ENCODE data around the gene CLSTN1.
A peak's percentile ranks its signal among the peaks of the same experiment; 100 is the strongest.
"Not testable (repeated sequence)": the region's sequence is repeated elsewhere in the genome, so short reads cannot be mapped to it uniquely, and the experiment has no call there.

Gene CLSTN1

DNA sequence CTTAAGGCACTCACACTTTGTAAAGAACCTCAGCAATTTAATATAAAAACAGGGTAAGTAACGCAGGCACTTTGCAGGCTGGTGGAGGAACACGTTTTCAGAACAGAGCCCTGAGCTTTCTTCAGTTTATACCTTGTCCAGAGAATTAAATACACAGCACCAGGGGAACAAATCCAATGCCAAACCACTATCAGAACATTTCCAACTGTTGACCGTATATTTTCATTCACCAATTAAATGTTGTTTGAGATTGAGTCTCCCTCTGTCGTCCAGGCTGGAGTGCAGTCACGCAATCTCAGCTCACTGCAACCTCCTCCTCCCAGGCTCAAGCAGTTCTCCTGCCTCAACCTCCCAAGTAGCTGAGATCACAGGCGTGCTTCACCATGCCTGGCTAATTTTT, 29.7 kb downstream of the CLSTN1 start:
- no peak for DNase-seq

DNA sequence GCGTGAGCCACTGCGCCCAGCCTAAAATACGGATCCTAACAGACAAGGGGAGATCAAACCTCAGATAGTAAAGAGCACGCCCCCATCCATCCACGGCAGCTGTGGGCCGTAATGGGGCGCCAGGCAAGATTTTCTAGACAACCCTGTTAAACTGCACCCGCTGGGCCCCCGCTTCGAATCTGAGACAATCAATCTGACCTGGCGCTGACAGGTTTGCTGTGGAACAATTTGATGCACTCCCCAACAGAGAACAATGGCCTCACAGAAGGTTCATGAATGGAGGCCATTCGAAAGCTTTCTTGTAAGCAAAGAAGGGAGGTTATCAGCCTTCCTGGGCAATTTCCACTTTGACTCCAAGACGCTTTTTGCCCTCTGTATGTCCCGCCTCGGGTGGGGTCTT, 30.5 kb downstream of the CLSTN1 start:
- DNase-seq, result no peak

DNA sequence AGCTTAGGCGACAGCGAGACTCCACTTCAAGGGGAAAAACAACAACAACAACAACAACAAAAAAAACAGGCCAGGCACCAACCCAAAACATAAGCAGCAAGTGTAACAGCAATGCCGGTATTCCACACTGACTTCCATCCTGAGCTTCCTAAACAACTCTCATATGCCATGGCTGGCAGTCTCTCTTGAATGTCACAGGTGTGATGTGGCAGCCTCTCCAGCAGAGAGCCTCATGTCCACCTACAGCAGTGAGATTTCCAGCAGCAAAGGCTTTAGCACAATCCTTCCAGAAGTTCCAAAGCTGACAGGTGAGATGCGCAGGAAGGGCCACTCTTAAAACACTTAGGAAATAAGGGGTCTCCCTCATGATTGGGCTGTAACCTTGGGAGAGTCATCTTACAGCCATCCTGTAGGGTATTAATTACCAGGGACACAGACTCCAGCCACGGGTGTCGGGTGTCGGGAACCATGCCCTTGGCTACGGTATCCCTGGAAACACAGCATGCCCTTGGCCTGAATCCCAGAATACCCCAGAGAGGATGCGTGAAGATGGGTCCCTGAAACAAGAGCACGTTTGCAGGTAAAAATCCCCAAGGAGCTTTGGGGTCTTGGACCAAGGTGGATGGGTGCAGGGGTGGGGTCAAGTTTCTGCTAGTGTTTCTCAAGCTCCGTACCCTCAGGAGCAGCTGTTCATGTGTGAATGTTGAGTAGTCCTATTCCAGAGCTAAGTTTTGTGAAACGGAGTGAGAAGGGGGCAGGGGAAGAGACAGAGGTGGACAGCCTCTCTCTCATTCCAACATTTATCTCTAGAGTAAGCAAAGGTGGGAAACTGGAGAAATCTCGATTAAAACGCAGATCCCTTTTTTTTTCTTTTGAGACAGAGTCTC, 31.4 kb downstream of the CLSTN1 start:
- DNase-seq, result peak; percentile 98

DNA sequence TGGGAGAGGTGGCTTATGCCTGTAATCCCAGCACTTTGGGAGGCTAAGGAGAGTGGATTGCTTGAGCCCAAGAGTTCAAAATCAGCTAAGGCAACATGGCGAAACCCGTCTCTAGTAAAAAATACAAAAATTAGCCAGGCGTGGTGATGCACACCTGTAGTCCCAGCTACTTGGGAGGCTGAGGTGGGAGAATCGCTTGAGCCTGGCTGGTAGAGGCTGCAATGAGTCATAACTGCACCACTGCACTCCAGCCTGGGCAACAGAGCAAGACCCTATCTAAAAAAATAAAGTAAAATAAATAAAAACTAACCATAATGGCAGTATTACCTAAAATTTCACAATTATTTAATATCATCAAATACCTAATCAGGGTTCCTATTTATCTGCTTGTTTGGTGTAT, 34.1 kb downstream of the CLSTN1 start:
- not testable (repeated sequence) for DNase-seq

DNA sequence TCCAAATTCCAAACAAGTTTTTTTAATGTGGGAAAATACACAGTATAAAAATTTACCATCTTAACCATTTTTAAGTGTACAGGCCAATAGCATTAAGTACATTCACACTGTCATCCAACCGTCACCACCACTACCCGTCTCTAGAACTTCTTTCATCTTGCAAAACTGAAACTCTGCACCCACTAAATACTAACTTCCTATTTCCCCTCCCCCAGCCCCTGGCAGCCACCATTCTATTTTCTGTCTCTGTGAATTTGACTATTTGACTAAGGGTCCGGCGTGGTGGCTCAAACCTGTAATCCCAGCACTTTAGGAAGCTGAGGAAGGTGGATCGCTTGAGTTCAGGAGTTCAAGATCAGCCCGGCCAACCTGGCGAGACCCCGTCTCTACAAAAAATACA, 36.1 kb downstream of the CLSTN1 start:
- no peak for DNase-seq

DNA sequence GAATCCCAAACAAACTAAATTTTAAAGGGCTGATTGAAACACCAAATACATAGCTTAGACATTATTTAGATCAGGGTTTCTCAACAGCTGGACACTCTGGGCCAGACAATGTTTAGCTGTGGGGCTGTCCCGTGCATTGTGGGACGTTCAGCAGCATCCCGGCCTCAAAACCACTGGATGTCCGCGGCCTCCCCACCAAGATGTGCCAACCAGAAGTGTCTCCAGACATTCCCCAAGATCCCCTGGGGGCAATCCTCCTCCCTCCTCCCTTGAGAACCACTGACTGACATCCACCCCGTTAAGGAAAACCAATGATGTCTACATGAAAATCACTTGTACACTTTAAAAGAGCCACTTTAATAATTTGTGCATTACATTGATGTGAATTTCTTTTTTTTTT, 38.4 kb downstream of the CLSTN1 start:
- DNase-seq, result no peak

DNA sequence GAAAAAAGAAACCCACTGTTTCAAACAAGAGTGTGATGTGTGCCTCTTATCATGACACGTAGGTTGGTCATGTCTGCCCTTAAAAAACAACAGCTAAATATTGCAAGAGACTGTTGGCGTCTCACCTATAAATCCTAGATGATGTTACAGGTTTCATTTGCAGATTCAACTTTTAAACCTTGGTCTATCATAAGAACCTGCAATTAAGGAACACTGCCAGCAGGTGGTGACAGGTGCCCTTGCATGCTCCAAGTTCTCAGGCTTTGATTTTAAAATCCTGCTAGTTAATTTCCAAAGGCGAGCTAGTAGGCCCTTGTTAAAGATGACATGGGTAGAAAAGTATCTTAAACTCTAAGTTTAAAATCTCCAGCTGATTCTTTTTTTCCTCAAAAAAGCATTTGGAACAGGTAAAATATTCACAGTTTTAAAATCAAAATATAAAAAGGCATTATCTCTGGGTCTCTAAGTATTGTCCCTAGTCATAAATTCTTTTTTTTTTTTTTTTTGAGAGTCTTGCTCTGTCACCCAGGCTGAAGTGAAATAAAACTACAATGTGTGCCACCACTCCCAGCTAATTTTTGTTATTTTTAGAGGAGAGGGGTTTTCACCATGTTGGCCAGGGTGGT, 39.1 kb downstream of the CLSTN1 start:
- peak; percentile 31 for DNase-seq

DNA sequence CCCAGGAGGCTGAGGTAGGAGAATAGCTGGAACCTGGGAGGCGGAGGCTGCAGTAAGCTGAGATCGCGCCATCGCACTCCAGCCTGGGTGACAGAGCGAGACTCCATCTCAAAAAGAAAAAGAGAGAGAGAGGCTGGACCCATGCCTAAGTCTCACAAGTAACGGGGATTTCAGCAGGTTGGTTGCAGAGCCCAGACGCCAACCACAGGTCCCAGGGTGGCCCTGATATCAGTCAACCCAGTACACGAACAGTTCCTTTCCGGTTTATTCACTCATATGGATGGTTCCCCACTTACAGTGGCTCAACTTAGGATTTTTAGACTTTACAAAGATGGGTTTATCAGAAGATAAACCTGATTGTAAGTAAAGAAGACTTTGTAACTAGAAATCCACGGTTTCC, 40.9 kb downstream of the CLSTN1 start:
- DNase-seq, result no peak

DNA sequence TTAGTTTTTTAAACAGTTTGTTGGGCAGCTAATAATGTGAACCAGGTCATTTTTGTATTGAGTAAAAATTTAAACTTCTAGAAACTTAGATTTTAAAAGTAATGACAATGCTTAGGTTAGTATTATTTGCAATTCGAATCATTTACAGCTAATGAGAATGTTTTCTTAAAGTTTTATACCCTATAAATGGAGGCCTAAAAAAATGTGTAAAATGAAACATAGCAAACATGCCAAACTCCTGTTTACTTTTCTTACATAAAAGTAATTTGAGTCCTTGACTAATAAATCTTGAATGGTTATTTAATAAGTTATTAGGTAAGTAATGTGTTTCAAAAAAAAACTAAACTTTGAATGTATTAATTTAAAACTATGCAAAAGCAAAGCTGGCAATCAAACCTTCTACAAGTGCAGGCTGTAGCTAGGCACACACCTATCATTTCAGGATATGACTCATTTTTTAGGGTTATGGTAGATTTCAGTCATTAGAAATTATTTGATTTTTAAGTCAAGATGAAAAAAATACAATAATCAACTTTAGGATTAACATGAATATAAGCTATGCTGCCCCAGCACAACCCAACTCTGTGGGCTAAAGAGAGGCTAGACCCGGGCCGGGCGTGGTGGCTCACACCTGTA, 41.5 kb downstream of the CLSTN1 start:
- no peak for DNase-seq

DNA sequence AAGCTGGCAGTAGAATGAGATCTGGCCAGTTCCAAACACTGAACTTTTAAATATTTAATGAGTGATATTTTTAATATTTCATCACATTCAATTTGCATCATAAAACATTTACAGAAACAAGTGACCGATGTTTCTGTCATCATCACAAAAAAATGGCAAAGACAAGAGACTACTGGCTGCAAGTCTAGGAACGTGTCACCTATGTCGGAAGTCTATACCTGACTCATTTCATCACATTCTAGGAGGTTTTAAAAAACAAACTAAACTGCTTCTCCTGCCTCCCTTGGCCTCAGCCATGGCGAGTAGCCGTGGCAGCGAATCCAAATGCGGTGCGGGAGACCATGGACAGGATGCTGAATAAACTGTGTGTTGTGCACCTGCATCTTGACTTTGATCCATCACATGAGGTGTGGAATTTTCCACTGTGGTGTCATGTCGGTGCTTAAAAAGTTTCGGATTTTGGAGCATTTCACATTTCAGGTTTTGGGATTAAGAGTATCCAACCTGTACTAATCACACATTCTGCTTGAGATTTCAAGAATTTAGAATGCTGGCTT, 43.1 kb downstream of the CLSTN1 start:
- no peak for DNase-seq

DNA sequence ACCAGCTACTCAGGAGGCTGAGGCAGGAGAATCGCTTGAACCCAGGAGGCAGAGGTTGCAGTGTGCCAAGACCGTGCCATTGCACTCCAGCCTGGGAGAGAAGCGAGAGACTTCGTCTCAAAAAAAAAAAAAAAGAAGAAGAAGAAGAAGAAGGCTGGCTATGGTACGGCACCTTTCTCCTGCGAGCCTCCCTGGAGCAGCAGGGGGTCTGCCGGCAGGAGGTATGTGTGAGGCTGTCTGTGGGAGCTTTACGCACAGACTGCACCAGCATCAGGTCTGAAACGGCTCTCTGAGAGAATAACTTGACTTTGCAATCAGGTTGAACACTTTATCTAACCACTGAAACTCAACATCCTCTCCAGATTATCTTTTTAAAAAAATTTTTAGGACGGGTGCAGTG, 44.9 kb downstream of the CLSTN1 start:
- DNase-seq, result no peak

DNA sequence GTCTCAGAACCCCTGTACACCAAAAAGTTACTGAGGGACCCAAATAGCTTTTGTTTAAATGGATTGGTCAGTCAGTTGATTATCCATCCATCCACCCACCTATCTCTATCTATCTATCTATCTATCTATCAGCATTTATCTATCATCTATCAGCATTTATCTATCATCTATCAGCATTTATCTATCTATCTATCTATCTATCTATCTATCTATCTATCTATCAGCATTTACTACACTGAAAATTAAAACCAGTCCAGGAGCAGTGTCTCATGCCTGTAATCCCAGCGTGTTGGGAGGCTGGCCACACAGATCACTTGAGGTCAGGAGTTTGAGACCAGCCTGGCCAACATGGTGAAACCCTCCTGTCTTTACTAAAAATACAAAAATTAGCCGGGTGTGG, 47.1 kb downstream of the CLSTN1 start:
- no peak for DNase-seq

DNA sequence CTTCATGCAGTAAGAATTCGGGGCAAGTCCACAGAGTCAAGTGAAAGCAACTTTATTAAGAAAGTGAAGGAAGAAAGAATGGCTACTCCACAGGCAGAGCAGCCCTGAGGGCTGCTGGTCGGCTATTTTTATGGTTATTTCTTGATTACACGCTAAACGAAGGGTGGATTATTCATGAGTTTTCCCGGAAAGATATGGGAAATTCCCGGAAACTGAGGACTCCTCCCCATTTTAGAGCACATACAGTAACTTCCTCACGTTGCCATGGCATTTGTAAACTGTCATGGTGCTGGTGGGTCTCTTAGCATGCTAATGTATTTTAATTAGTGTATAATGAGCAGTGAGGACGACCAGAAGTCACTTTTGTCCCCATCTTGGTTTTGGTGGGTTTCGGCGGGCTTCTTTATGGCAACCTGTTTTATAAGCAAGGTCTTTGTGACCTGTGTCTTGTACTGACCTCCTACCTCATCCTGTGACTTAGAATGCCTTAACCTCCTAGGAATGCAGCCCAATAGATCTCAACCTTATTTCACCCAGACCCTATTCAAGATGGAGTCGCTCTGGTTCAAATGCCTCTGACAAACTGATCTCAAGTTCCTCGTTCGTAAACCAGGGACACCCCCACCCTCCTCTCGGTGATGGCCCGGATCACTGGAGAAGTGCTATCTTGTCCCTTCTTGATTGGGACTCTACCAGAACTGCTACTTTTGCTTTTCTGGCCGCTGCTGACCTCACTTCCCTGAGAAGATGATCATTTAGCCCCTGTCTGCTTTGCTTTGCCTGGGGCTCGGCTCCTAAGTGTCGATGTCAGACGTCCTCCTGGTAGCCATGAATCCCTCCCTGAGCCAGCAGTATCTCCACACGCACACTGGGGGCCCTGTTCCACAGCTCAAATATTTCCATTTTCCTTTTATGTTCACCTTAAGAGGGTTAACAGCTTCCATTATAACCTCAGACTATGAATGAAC, 48.8 kb downstream of the CLSTN1 start:
- no peak for DNase-seq

DNA sequence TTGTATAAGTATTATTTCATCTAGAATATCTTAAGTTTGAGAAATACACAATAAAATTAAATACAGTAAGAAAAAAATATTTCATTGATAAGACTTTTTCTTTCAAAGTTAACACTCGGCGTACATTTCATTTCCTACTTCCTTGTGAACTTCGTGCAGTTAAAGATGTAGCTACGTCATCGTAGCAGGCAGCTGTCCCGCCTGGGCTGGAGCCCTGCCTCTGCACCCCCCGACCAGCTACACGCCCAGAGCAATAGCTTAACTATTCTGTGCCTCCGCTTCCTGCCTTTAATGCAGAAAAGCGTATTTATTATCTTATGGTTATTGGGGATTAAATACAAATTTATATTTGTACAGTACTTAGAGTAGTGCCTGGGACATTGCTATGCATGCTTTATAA, 53.5 kb downstream of the CLSTN1 start:
- DNase-seq, result no peak

DNA sequence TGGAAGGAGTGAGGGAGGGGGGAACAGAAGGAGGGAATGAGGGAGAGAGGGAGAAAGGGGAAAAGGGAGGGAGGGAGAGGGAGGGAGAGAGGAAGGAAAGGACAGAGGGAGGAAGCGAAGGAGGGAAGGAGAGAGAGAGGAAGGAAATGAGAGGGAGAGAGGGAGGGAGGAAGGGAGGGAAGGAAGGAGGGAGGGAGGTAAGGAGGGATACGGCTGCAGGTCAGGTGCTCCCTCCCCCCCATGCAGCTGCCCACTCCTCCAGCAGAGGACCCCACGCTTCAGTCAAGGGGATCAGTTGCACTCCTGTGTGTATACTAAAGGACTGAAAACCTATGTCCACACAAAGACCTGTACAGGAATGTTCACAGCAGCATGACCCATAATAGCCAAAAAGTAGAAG, 54.8 kb downstream of the CLSTN1 start:
- DNase-seq, result no peak

DNA sequence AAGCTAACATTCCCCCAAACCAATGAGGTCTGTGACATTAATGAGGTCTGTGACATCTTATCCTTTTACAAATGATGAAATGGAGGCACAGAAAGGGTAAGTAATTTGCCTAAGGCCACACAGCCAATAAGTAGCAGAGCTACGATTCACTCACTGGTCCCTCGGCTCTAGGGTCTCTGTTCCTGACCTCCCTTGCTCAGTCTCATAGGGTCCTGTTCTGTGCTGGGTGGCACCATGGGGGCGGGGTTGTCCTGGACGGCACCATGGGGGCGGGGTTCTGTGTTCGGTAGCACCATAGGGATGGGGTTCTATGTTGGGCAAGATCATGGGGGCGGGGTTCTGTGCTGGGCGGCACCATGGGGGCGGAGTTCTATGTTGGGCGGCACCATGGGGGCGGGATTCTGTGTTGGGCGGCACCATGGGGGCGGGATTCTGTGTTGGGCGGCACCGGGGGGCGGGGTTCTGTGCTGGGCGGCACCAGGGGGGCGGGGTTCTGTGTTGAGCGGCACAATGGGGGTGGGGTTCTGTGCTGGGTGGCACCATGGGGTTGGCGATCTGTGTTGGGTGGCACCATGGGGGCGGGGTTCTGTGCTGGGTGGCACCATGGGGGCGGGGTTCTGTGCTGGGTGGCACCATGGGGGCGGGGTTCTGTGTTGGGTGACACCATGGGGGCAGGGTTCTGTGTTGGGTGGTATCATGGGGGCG, 55.6 kb downstream of the CLSTN1 start:
- no peak for DNase-seq

DNA sequence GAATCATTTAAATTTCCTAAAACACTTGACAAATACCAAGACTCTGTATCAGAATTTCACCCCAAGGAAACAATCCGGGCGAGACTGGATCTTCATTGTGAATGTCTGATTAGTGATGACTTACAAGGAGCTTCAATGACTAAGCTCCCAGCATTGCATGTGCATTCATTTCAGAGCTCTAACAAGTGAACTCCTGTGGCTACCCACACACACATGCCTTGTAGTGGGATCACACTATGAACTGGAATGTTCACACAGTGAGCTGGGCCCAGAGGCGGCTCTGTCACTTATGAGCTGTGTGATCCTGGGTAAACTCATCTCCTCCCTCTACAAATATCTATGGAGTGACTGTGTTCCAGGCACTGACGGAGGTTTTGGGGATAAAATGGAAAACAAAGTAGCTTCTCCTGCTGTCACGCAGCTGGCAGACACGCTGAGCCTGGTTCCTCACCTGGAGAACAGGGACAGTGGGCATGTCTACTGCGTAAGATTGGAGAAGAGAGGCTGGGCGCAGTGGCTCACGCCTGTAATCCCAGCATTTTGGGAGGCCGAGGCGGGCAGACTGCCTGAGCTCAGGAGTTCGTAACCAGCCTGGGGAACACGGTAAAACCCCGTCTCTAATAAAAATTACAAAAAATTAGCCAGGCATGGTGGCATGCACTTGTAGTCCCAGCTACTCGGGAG, 56.9 kb downstream of the CLSTN1 start:
- no peak for DNase-seq

DNA sequence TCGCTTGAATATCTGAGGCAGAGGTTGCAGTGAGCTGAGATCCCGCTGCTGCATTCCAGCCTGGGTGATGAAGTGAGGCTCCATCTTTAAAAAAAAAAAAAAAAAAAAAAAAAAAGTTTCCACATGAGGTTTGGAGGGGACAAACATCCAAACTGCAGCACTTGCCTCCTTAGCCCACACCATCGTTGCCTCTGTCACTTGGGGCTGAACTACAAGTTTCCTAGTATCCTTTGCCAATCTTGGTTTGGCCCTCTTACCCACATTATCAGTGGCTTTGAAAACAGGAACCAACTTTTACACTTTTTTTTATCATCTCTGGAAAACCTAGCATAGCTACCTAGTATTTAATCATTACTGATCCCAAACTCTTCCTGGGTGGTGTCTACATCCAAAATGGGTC, 59.2 kb downstream of the CLSTN1 start:
- DNase-seq, result no peak

DNA sequence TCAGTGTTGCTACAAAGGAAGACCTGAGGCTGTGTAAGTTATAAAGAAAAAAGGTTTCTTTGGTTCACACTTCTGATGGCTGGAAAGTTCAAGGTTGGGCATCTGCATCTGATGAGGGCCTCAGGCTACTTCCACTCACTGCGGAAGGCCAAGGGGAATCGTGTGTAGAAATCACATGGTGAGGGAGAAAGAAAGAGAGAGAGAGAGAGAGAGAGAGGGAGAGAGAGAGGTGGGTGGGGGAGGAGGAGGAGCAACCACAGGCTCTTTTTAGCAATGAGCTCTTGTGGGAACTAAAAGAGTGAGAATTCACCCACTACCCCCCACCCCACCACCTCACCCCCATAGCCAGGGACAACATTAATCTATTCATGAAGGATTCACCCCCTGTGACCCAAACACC, 59.9 kb downstream of the CLSTN1 start:
- no peak for DNase-seq

DNA sequence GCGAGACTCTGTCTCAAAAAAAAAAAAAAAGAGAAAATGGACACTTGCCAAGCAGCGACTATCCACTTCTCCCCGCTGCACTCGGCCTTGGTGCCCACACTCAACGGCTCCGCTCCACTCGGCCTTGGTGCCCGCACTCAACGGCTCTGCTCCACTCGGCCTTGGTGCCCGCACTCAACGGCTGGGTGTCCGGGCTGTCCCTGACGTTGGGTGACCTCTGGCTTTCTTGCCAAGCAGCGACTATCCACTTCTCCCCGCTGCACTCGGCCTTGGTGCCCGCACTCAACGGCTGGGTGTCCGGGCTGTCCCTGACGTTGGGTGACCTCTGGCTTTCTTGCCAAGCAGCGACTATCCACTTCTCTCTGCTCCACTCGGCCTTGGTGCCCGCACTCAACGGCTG, 61.3 kb downstream of the CLSTN1 start:
- not testable (repeated sequence) for DNase-seq

DNA sequence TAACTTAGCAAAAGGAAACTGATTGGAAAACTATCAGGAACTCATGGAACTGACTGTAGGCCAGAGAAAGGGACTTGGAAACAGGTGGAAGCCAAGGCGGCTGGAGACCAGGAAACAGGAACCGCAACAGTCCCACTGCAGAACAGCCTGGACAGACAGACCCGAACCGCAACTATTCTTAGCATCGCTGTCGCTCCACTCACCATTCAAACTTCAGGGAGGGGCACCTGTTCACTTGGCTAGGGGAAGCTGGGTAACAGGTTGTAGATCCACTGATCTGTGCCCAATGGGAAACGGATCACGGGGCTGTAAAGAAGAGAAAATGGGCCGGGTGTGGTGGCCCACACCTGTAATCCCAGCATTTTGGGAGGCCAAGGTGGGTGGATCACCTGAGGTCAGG, 61.9 kb downstream of the CLSTN1 start:
- DNase-seq, result no peak
